Chondrocyte (in vitro differentiated cells): ENCODE data around the gene BRF1. TPM values are rescaled to one million over a fixed set of nuclear protein-coding genes. Genes with fewer than 3 reads are reported as not detected.
A peak's percentile ranks its signal among the peaks of the same experiment; 100 is the strongest.

ENCODE experiments used
- DNase-seq: peaks from one replicate; pipeline ENCODE4 v3.0.0; 2021; ENCODE audit warnings: mixed read lengths, low spot score
- H3K27ac Mint-ChIP-seq: one replicate; pipeline ENCODE4 v1.8.0; 2021; ENCODE audit warnings: mild to moderate bottlenecking, moderate library complexity, mixed read lengths; ENCODE audit not compliant: unreplicated experiment
- H3K27me3 Mint-ChIP-seq: 2 replicates; pipeline ENCODE4 v1.8.0; 2021; ENCODE audit warnings: low read depth, mixed read lengths
- H3K36me3 Mint-ChIP-seq: 2 replicates; pipeline ENCODE4 v1.8.0; 2021; ENCODE audit warnings: low read depth, mixed read lengths
- H3K4me1 Mint-ChIP-seq: 2 replicates; pipeline ENCODE4 v1.8.0; 2021; ENCODE audit warnings: low read depth, mild to moderate bottlenecking, mixed read lengths
- H3K4me3 Mint-ChIP-seq: one replicate; pipeline ENCODE4 v1.8.0; 2021; ENCODE audit warnings: mild to moderate bottlenecking, moderate library complexity, mixed read lengths; ENCODE audit not compliant: unreplicated experiment
- H3K9me3 Mint-ChIP-seq: 2 replicates; pipeline ENCODE4 v1.8.0; 2021; ENCODE audit warnings: low read depth, mixed read lengths
- CTCF ChIP-seq: fragments of 200-600 bp; sonication (generic); IDR thresholded peaks from 2 replicates; pipeline ENCODE4 v1.5.0; 2021; ENCODE audit warnings: antibody characterized with exemption, mild to moderate bottlenecking, moderate library complexity
- total RNA-seq: library from RNA; stranded (reverse); gene quantifications from 3 replicates; pipeline ENCODE4 v1.2.1, GENCODE V29; 2021

The BRF1 gene
- total RNA-seq, 1 donor from 2014 or later = 26.1 TPM

GRCh38 chr14:105204931-105205672 lies 95.7 kb downstream of the BRF1 start:
- no peaks in the 10 kb centered on the region for H3K36me3 Mint-ChIP-seq
- H3K9me3 Mint-ChIP-seq = no peaks in the 10 kb centered on the region
- H3K4me1 Mint-ChIP-seq = peaks cover 4% of the 10 kb centered on the region
- no peaks in the 10 kb centered on the region for H3K27me3 Mint-ChIP-seq
- TF ChIP-seq CTCF = no peak
- DNase-seq = no peak
- no peak overlapping the region for H3K27ac Mint-ChIP-seq
- H3K4me3 Mint-ChIP-seq = no peak overlapping the region

GRCh38 chr14:105204206-105204930 lies 96.4 kb downstream of the BRF1 start:
- peaks cover 6% of the 10 kb centered on the region for H3K4me1 Mint-ChIP-seq
- H3K36me3 Mint-ChIP-seq = no peaks in the 10 kb centered on the region
- no peak for DNase-seq
- H3K27ac Mint-ChIP-seq = no peak overlapping the region
- no peaks in the 10 kb centered on the region for H3K27me3 Mint-ChIP-seq
- no peak overlapping the region for H3K4me3 Mint-ChIP-seq
- H3K9me3 Mint-ChIP-seq = no peaks in the 10 kb centered on the region
- no peak for TF ChIP-seq CTCF

GRCh38 chr14:105203701-105204100 lies 97.1 kb downstream of the BRF1 start:
- H3K4me3 Mint-ChIP-seq = no peak overlapping the region
- H3K9me3 Mint-ChIP-seq = no peaks in the 10 kb centered on the region
- no peaks in the 10 kb centered on the region for H3K27me3 Mint-ChIP-seq
- no peak for DNase-seq
- peaks cover 13% of the 10 kb centered on the region for H3K4me1 Mint-ChIP-seq
- TF ChIP-seq CTCF = no peak
- H3K36me3 Mint-ChIP-seq = no peaks in the 10 kb centered on the region
- no peak overlapping the region for H3K27ac Mint-ChIP-seq

GRCh38 chr14:105203057-105203531 lies 97.7 kb downstream of the BRF1 start:
- peak; percentile 96 for TF ChIP-seq CTCF
- H3K27ac Mint-ChIP-seq = no peak overlapping the region
- no peak for DNase-seq
- H3K4me3 Mint-ChIP-seq = no peak overlapping the region
- H3K4me1 Mint-ChIP-seq = peaks cover 13% of the 10 kb centered on the region
- H3K9me3 Mint-ChIP-seq = no peaks in the 10 kb centered on the region
- peaks cover 2% of the 10 kb centered on the region for H3K27me3 Mint-ChIP-seq
- no peaks in the 10 kb centered on the region for H3K36me3 Mint-ChIP-seq

GRCh38 chr14:105201925-105202513 lies 98.8 kb downstream of the BRF1 start:
- Mint-ChIP-seq H3K27ac (no peak overlapping the region), H3K4me1 (peaks cover 20% of the 10 kb centered on the region), H3K27me3 (peaks cover 3% of the 10 kb centered on the region), H3K36me3 (no peaks in the 10 kb centered on the region), H3K4me3 (no peak overlapping the region), H3K9me3 (no peaks in the 10 kb centered on the region)
- TF ChIP-seq CTCF = no peak
- no peak for DNase-seq
